Erythroblast (primary cell): ENCODE data around the gene SCYGR3.

Source experiments
- GATA1 ChIP-seq: IDR thresholded peaks from 2 replicates; pipeline ENCODE4 v1.6.1; 2011; ENCODE audit warnings: low read depth, mild to moderate bottlenecking, control low read depth, low read length, moderate library complexity
- POLR2A ChIP-seq: IDR thresholded peaks from 2 replicates; pipeline ENCODE4 v1.6.1; 2011; ENCODE audit warnings: mild to moderate bottlenecking, low read length

DNA sequence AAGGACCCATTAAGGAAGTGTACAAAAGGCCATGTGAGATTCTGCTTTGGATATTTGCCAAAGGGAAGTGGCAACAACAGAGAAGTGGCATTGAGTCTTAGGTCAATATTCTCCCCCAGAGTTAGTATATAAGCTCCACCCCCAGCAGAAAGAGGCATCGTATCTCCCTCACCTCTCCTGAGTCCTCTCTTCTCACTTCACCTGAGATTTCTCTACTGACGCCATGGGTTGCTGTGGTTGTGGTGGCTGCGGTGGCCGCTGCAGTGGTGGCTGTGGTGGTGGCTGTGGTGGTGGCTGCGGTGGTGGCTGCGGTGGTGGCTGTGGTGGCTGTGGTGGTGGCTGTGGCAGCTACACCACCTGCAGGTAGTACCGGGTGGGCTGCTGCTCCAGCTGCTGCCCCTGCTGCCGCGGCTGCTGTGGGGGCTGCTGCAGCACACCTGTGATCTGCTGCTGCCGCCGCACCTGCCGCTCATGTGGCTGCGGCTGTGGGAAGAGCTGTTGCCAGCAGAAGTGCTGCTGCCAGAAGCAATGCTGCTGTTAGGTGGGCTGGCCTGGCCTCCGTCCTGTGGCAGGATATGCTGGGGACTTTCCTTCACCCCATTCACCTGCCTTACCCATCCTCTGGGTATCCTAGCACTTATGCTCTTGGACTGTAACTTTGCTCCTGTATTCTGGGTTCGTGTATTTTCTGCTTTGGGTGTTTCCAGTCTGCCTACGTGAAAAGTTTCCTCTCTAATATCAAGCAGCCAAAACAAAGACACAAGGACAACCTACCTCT, 5.9 kb downstream of the SCYGR3 start:
- TF ChIP-seq POLR2A = no peak
- no peak for TF ChIP-seq GATA1
